Trophoblast cell (in vitro differentiated cells and primary cell): ENCODE results near the gene NUTM1.
"Not testable (repeated sequence)": the region's sequence is repeated elsewhere in the genome, so short reads cannot be mapped to it uniquely, and the experiment has no call there.

Experiments
- DNase-seq, 2 donors: peaks; one replicate each; pipeline ENCODE4 v3.0.0-alpha.2; 2016
- H2AFZ ChIP-seq: 2 replicates; pipeline ENCODE4 v1.6.1; 2013; ENCODE audit warnings: low read length, moderate library complexity, mild to moderate bottlenecking; ENCODE audit not compliant: insufficient read depth, poor library complexity
- H2AK5ac ChIP-seq: 2 replicates; pipeline ENCODE4 v1.6.1; 2013; ENCODE audit warnings: mild to moderate bottlenecking, low read length
- H2BK120ac ChIP-seq: 2 replicates; pipeline ENCODE4 v1.6.1; 2013; ENCODE audit warnings: low read length, mild to moderate bottlenecking, moderate library complexity; ENCODE audit not compliant: insufficient read depth, poor library complexity
- H2BK12ac ChIP-seq: 2 replicates; pipeline ENCODE4 v1.6.1; 2013; ENCODE audit warnings: mild to moderate bottlenecking, low read length, moderate library complexity
- H2BK5ac ChIP-seq: 2 replicates; pipeline ENCODE4 v1.6.1; 2013; ENCODE audit warnings: low read length, low read depth, moderate library complexity, mild to moderate bottlenecking; ENCODE audit not compliant: poor library complexity
- H3K14ac ChIP-seq: 2 replicates; pipeline ENCODE4 v1.6.1; 2013; ENCODE audit warnings: mild to moderate bottlenecking, low read length
- H3K18ac ChIP-seq: 2 replicates; pipeline ENCODE4 v1.6.1; 2013; ENCODE audit warnings: mild to moderate bottlenecking, low read length
- H3K23ac ChIP-seq: 2 replicates; pipeline ENCODE4 v1.6.1; 2013; ENCODE audit warnings: low read length
- H3K27ac ChIP-seq: 2 replicates; pipeline ENCODE4 v1.5.1; 2013; ENCODE audit warnings: low read depth, mild to moderate bottlenecking, inconsistent platforms, low read length, moderate library complexity
- H3K27me3 ChIP-seq: 2 replicates; pipeline ENCODE4 v1.6.1; 2013; ENCODE audit warnings: inconsistent platforms, mild to moderate bottlenecking, low read length, moderate library complexity; ENCODE audit not compliant: insufficient read depth
- H3K36me3 ChIP-seq, 2 experiments: 1 replicate in 1 of 2; 2 replicates in 1 of 2; pipeline ENCODE4 v1.6.1; 2013; ENCODE audit warnings: low read length in 2 of 2, mild to moderate bottlenecking in 2 of 2, moderate library complexity in 1 of 2; ENCODE audit not compliant: insufficient read depth in 2 of 2, control insufficient read depth in 1 of 2
- H3K4ac ChIP-seq: 2 replicates; pipeline ENCODE4 v1.6.1; 2013; ENCODE audit warnings: low read depth, mild to moderate bottlenecking, low read length, moderate library complexity
- H3K4me1 ChIP-seq, 2 experiments: 1 replicate in 1 of 2; 2 replicates in 1 of 2; pipeline ENCODE4 v1.6.1; 2013; ENCODE audit warnings: low read length in 2 of 2, mild to moderate bottlenecking in 2 of 2, moderate library complexity in 1 of 2; ENCODE audit not compliant: insufficient read depth in 2 of 2, control insufficient read depth in 1 of 2
- H3K4me2 ChIP-seq: 2 replicates; pipeline ENCODE4 v1.6.1; 2013; ENCODE audit warnings: inconsistent platforms, mild to moderate bottlenecking, low read length, moderate library complexity
- H3K4me3 ChIP-seq: 2 replicates; pipeline ENCODE4 v1.5.1; 2013; ENCODE audit warnings: mild to moderate bottlenecking, low read depth, low read length, inconsistent platforms
- H3K79me1 ChIP-seq: one replicate; pipeline ENCODE4 v1.6.1; 2013; ENCODE audit warnings: low read length
- H3K79me2 ChIP-seq: 2 replicates; pipeline ENCODE4 v1.6.1; 2013; ENCODE audit warnings: low read length, mild to moderate bottlenecking; ENCODE audit not compliant: control insufficient read depth, insufficient read depth, poor library complexity
- H3K9ac ChIP-seq: 2 replicates; pipeline ENCODE4 v1.6.1; 2013; ENCODE audit warnings: mild to moderate bottlenecking, low read length
- H3K9me3 ChIP-seq: 2 replicates; pipeline ENCODE4 v1.6.1; 2013; ENCODE audit warnings: low read depth, mild to moderate bottlenecking, control low read depth, inconsistent platforms, low read length; ENCODE audit not compliant: insufficient read depth
- H4K12ac ChIP-seq: 2 replicates; pipeline ENCODE4 v1.6.1; 2013; ENCODE audit warnings: low read depth, mild to moderate bottlenecking, low read length, moderate library complexity
- H4K8ac ChIP-seq: 2 replicates; pipeline ENCODE4 v1.6.1; 2013; ENCODE audit warnings: low read depth, mild to moderate bottlenecking, low read length, moderate library complexity
- H4K91ac ChIP-seq: one replicate; pipeline ENCODE4 v1.6.1; 2013; ENCODE audit warnings: low read depth, mild to moderate bottlenecking, low read length, moderate library complexity
- WGBS: extraction: QIAGEN DNeasy Blood & Tissue Kit; methylation state at CpG from one replicate; pipeline ENCODE4 v1.1.7; 2013; ENCODE audit warnings: missing lambda C conversion rate; ENCODE audit not compliant: insufficient read length, insufficient coverage; ENCODE audit errors: extremely low coverage; 5-methylcytosine and 5-hydroxymethylcytosine counted together

NUTM1 gene

DNA sequence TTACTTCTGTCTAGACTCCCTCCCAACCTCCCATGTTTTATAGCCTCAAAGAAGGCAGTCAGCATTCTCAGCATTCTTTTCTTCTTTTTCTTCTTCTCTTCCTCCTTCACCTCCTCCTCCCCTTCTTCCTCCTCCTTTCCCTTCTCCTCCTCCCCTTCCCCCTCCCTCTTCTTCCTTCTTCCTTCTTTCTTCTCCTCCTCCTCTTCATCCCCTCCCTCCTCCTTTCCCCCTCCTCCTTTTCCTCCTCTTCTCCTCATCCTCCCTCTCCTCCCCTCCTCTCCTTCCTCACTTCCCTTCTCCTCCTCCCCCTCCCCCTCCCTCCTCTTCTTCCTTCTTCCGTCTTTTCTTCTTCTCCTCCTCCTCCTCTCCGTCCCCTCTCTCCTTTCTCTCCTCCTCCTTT lies 27.5 kb downstream of the NUTM1 start:
- Histone ChIP-seq H2BK120ac (no peak overlapping the region), H3K18ac (no peak overlapping the region), H2BK5ac (no peak overlapping the region), H3K27me3 (no peaks in the 10 kb centered on the region), H3K79me2 (peaks cover 6% of the 10 kb centered on the region), H2AK5ac (no peak overlapping the region), H3K4ac (no peak overlapping the region), H4K8ac (no peak overlapping the region), H3K4me2 (no peak overlapping the region), H3K79me1 (peaks cover 10% of the 10 kb centered on the region), H3K9me3 (peaks cover 6% of the 10 kb centered on the region), H3K36me3 (no peaks in the 10 kb centered on the region), H3K9ac (no peak overlapping the region), H3K23ac (no peak overlapping the region), H3K4me1 (peaks cover 3 to 11% of the 10 kb centered on the region in 2 experiments), H2AFZ (no peak overlapping the region), H4K91ac (peak overlapping the region; percentile 9), H2BK12ac (no peak overlapping the region), H4K12ac (no peak overlapping the region), H3K4me3 (no peak overlapping the region), H3K27ac (no peak overlapping the region), H3K14ac (no peak overlapping the region)
- WGBS, result no CpG with 5 or more reads among the region's 2 CpGs
- DNase-seq, result no peak

GRCh38 chr15:34373951-34374350 lies 30.8 kb downstream of the NUTM1 start:
- H3K36me3 ChIP-seq, result no peaks in the 10 kb centered on the region
- H3K18ac ChIP-seq, result no peak overlapping the region
- no peak overlapping the region for H2BK12ac ChIP-seq
- no peak overlapping the region for H3K27ac ChIP-seq
- no peak overlapping the region for H3K9ac ChIP-seq
- no CpG with 5 or more reads among the region's 8 CpGs for WGBS
- no peak overlapping the region for H4K8ac ChIP-seq
- H3K4me1 ChIP-seq, result peaks cover 2 to 6% of the 10 kb centered on the region in 2 experiments
- H3K79me2 ChIP-seq, result no peaks in the 10 kb centered on the region
- no peaks in the 10 kb centered on the region for H3K79me1 ChIP-seq
- peak overlapping the region; percentile 16 for H3K4me3 ChIP-seq
- peaks cover 6% of the 10 kb centered on the region for H3K9me3 ChIP-seq
- H3K4ac ChIP-seq, result no peak overlapping the region
- DNase-seq, result no peak
- H2BK5ac ChIP-seq, result no peak overlapping the region
- H3K14ac ChIP-seq, result no peak overlapping the region
- H2AFZ ChIP-seq, result no peak overlapping the region
- no peak overlapping the region for H4K91ac ChIP-seq
- no peak overlapping the region for H3K4me2 ChIP-seq
- H3K23ac ChIP-seq, result no peak overlapping the region
- H2AK5ac ChIP-seq, result no peak overlapping the region
- H3K27me3 ChIP-seq, result no peaks in the 10 kb centered on the region
- no peak overlapping the region for H4K12ac ChIP-seq
- H2BK120ac ChIP-seq, result no peak overlapping the region

DNA sequence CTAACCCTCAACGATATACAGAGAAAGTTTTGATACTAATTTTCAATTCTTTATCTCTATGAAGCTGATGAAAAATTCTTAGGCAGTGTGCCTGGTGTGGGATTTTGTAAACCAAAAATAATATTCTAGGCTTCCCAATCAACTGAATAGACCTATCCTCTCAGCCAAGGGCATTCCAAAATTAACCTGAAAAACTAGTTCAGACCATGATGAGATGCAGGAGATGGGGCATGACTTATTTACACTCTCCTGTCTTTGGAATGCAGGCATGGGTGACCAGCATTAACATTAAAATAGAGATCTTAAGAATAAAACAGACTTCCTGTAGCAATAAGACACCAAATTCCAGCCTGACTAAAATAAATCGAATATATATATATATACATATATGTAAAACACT lies 31.7 kb downstream of the NUTM1 start:
- no peaks in the 10 kb centered on the region for H3K27me3 ChIP-seq
- no peak overlapping the region for H2AK5ac ChIP-seq
- H2BK12ac ChIP-seq, result no peak overlapping the region
- H3K79me2 ChIP-seq, result no peaks in the 10 kb centered on the region
- H4K91ac ChIP-seq, result no peak overlapping the region
- H3K23ac ChIP-seq, result no peak overlapping the region
- peaks cover 6% of the 10 kb centered on the region for H3K9me3 ChIP-seq
- no peaks in the 10 kb centered on the region for H3K79me1 ChIP-seq
- no peak overlapping the region for H2BK120ac ChIP-seq
- H3K18ac ChIP-seq, result no peak overlapping the region
- H3K4me1 ChIP-seq, result peaks cover 0 to 6% of the 10 kb centered on the region in 2 experiments
- H3K14ac ChIP-seq, result no peak overlapping the region
- no peak overlapping the region for H3K27ac ChIP-seq
- H3K4me2 ChIP-seq, result no peak overlapping the region
- peak; percentile 7 to 71 for DNase-seq
- no CpG with 5 or more reads among the region's 2 CpGs for WGBS
- no peaks in the 10 kb centered on the region for H3K36me3 ChIP-seq
- H2BK5ac ChIP-seq, result no peak overlapping the region
- H3K9ac ChIP-seq, result no peak overlapping the region
- H2AFZ ChIP-seq, result no peak overlapping the region
- no peak overlapping the region for H4K8ac ChIP-seq
- H3K4ac ChIP-seq, result no peak overlapping the region
- no peak overlapping the region for H3K4me3 ChIP-seq
- no peak overlapping the region for H4K12ac ChIP-seq

DNA sequence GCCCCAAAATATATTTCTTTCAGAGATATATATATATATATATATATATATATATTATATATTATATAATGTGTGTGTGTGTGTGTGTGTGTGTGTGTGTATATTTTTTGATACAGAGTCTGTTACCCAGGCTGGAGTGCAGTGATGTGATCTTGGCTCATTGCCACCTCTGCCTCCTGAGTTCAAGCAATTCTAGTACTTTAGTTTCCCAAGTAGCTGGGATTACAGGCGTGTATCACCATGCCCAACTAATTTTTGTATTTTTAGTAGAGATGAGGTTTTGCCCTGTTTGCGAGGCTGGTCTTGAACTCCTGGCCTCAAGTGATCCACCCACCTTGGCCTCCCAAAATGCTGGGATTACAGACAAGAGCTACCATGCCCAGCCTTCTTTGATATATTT lies 32.4 kb downstream of the NUTM1 start:
- H3K27ac ChIP-seq, H4K8ac ChIP-seq, H3K36me3 ChIP-seq, H3K4me2 ChIP-seq, H4K12ac ChIP-seq, H2BK12ac ChIP-seq, H3K4me3 ChIP-seq, H2AFZ ChIP-seq, H2AK5ac ChIP-seq, DNase-seq, H2BK120ac ChIP-seq, H3K79me1 ChIP-seq, H3K9ac ChIP-seq, H3K14ac ChIP-seq, H3K23ac ChIP-seq, H3K18ac ChIP-seq, H3K9me3 ChIP-seq, H3K4ac ChIP-seq, H3K4me1 ChIP-seq, H2BK5ac ChIP-seq, H3K27me3 ChIP-seq, H3K79me2 ChIP-seq, H4K91ac ChIP-seq: not testable (repeated sequence)
- no CpG with 5 or more reads among the region's 2 CpGs for WGBS
